ENCODE data around the gene DNAH14.

DNAH14 gene

GRCh38 chr1:225350872-225351271 is 421.4 kb downstream of the DNAH14 start:
- TF ChIP-seq TEAD4 (IDR thresholded peaks at IDR 0.05) (no peak), ZBTB7A (IDR thresholded peaks at IDR 0.05; ENCODE audit: low read depth) (no peak), FOXM1 (IDR thresholded peaks at IDR 0.05; ENCODE audit: borderline replicate concordance, low read depth) (no peak), NFIC (IDR thresholded peaks at IDR 0.05) (no peak), TCF12 (IDR thresholded peaks at IDR 0.05; ENCODE audit: low read depth) (no peak), EP300 (IDR thresholded peaks at IDR 0.05; ENCODE audit: borderline replicate concordance) (no peak), EGR1 (IDR thresholded peaks at IDR 0.05) (no peak), REST (IDR thresholded peaks at IDR 0.05; ENCODE audit: low read depth) (no peak), RAD21 (IDR thresholded peaks at IDR 0.05; ENCODE audit: low read depth) (no peak), TAF1 (IDR thresholded peaks at IDR 0.05; ENCODE audit: low read depth) (no peak), CEBPB (IDR thresholded peaks at IDR 0.05) (no peak), YY1 (IDR thresholded peaks at IDR 0.05; ENCODE audit: low read depth) (no peak), CREB1 (IDR thresholded peaks at IDR 0.05; ENCODE audit: low read depth) (no peak)
- TF ChIP-seq, protein P1, sequence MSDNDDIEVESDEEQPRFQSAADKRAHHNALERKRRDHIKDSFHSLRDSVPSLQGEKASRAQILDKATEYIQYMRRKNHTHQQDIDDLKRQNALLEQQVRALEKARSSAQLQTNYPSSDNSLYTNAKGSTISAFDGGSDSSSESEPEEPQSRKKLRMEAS (IDR thresholded peaks at IDR 0.05): no peak
- TF ChIP-seq, protein P2, sequence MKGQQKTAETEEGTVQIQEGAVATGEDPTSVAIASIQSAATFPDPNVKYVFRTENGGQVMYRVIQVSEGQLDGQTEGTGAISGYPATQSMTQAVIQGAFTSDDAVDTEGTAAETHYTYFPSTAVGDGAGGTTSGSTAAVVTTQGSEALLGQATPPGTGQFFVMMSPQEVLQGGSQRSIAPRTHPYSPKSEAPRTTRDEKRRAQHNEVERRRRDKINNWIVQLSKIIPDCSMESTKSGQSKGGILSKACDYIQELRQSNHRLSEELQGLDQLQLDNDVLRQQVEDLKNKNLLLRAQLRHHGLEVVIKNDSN (IDR thresholded peaks at IDR 0.05): no peak

GRCh38 chr1:225354906-225355305 is 425.4 kb downstream of the DNAH14 start:
- TF ChIP-seq EP300 (IDR thresholded peaks at IDR 0.05; ENCODE audit: borderline replicate concordance) (no peak), REST (IDR thresholded peaks at IDR 0.05; ENCODE audit: low read depth) (no peak), TAF1 (IDR thresholded peaks at IDR 0.05; ENCODE audit: low read depth) (no peak), FOXM1 (IDR thresholded peaks at IDR 0.05; ENCODE audit: borderline replicate concordance, low read depth) (no peak), TCF12 (IDR thresholded peaks at IDR 0.05; ENCODE audit: low read depth) (no peak), TEAD4 (IDR thresholded peaks at IDR 0.05) (no peak), EGR1 (IDR thresholded peaks at IDR 0.05) (no peak), CEBPB (IDR thresholded peaks at IDR 0.05) (no peak), RAD21 (IDR thresholded peaks at IDR 0.05; ENCODE audit: low read depth) (no peak), ZBTB7A (IDR thresholded peaks at IDR 0.05; ENCODE audit: low read depth) (no peak)

DNA sequence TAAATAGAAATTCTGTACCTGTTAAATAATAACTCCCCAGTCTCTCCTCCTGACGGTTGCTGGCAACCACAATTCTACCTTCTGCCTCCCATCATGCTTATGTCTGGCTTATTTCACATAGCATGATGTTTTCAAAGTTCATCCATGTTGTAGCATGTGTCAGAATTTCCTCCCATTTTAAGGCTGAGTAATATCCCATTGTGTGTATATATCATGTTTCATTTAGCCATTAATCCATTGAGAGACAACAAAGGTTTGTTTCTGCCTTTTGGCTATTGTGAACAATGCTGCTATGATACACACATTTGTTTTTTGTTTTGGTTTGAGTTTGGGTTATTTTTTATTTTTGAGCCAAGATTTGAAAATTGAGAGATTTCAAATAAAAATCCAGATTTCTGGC is 426.4 kb downstream of the DNAH14 start:
- TF ChIP-seq EGR1 (IDR thresholded peaks at IDR 0.05): no peak

- no peak for TF ChIP-seq FOXM1 (IDR thresholded peaks at IDR 0.05; ENCODE audit: borderline replicate concordance, low read depth)
- TF ChIP-seq, protein P2 (IDR thresholded peaks at IDR 0.05): no peak
Observed at GRCh38 chr1:225360119-225360518, 430.6 kb downstream of the DNAH14 start.

GRCh38 chr1:225361176-225361575 is 431.7 kb downstream of the DNAH14 start:
- no peak for TF ChIP-seq CEBPB (IDR thresholded peaks at IDR 0.05)
- no peak for TF ChIP-seq EGR1 (IDR thresholded peaks at IDR 0.05)
- TF ChIP-seq, protein P2 (IDR thresholded peaks at IDR 0.05): no peak
- TF ChIP-seq, protein P1 (IDR thresholded peaks at IDR 0.05): no peak
- TF ChIP-seq YY1 (IDR thresholded peaks at IDR 0.05; ENCODE audit: low read depth): no peak
- TF ChIP-seq RAD21 (IDR thresholded peaks at IDR 0.05; ENCODE audit: low read depth): no peak
- TF ChIP-seq TEAD4 (IDR thresholded peaks at IDR 0.05): no peak

GRCh38 chr1:225362805-225363204 is 433.3 kb downstream of the DNAH14 start:
- TF ChIP-seq NFIC (IDR thresholded peaks at IDR 0.05): no peak
- TF ChIP-seq ZBTB7A (IDR thresholded peaks at IDR 0.05; ENCODE audit: low read depth): no peak
- TF ChIP-seq REST (IDR thresholded peaks at IDR 0.05; ENCODE audit: low read depth): no peak
- TF ChIP-seq EGR1 (IDR thresholded peaks at IDR 0.05): no peak
- TF ChIP-seq TEAD4 (IDR thresholded peaks at IDR 0.05): no peak

Measured in Ishikawa (cell line).